ENCODE data around the gene TGFBRAP1.

- TF ChIP-seq, protein P1, sequence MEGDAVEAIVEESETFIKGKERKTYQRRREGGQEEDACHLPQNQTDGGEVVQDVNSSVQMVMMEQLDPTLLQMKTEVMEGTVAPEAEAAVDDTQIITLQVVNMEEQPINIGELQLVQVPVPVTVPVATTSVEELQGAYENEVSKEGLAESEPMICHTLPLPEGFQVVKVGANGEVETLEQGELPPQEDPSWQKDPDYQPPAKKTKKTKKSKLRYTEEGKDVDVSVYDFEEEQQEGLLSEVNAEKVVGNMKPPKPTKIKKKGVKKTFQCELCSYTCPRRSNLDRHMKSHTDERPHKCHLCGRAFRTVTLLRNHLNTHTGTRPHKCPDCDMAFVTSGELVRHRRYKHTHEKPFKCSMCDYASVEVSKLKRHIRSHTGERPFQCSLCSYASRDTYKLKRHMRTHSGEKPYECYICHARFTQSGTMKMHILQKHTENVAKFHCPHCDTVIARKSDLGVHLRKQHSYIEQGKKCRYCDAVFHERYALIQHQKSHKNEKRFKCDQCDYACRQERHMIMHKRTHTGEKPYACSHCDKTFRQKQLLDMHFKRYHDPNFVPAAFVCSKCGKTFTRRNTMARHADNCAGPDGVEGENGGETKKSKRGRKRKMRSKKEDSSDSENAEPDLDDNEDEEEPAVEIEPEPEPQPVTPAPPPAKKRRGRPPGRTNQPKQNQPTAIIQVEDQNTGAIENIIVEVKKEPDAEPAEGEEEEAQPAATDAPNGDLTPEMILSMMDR (IDR thresholded peaks at IDR 0.05): no peak
- TF ChIP-seq POLR2A (IDR thresholded peaks at IDR 0.05): no peak
These were observed 8.8 kb downstream of the TGFBRAP1 start for GRCh38 chr2:105320651-105321215.

All from tibial nerve (tissue), 3 donors.